Placental pericyte (primary cell): ENCODE measurements around the gene ZNF644. TPM values are rescaled to one million over a fixed set of nuclear protein-coding genes. Genes with fewer than 3 reads are reported as not detected.

Source experiments
- total RNA-seq: library from RNA; depleted of rRNA; stranded (reverse); fragments of >200 nt; gene quantifications from 2 replicates; pipeline ENCODE4 v1.2.3, GENCODE V29; 2012

The ZNF644 gene
- 46.4 and 62.9 TPM in 2 replicates for total RNA-seq

DNA sequence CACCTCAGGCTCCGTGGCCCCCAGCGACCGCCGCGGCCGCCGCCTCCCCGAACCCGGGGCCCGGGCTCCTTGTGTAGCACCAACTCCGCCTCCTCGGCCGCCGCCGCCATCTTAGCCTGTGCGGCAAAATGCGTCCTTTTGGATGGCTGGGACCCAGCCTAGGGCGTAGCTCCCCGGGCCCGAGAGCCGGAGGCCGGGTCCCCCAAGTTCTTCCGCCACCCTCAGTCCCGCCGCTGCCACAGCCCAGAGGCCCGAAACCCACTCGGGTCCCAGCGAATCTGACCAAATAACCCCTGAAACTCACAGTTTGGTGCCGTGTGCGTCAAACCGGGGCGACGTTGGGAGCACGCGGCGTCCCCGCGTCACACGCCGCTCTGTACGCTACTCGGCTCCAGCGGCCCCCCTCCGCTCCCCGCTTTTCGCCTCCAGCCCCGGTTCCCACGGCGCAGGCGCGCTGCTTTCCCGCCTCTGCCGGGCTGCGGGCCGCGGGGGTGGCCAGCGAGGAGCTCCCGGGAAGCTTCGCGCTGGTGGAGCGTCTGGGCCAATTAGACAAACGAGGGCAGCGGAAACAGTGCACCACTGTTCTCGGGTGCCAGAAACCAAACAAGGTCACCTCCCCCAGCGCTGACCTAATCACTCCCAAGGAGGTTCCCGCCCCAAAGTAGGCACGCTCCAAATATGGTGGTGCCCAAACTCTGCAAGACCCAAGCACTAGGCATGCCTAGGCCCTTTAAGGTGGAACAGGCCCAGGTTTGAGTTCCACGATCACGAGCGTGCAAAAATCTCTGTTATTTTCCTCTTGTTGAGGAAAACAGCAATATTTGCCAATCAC, at the start of gene ZNF644:
Gene ZNF644 (minus strand): TSS at position 350 of the 832 bp plus-strand sequence. CDS start 39,682 bp downstream, outside the sequence.

